ENCODE data around the gene ERFL. TPM values are rescaled to one million over a fixed set of nuclear protein-coding genes. Genes with fewer than 3 reads are reported as not detected.

Gene ERFL
- total and polyA plus RNA-seq, 2 donors (not counting 1 experiment from before 2014, with no cell fraction given) = 2.3 to 5.5 TPM

DNA sequence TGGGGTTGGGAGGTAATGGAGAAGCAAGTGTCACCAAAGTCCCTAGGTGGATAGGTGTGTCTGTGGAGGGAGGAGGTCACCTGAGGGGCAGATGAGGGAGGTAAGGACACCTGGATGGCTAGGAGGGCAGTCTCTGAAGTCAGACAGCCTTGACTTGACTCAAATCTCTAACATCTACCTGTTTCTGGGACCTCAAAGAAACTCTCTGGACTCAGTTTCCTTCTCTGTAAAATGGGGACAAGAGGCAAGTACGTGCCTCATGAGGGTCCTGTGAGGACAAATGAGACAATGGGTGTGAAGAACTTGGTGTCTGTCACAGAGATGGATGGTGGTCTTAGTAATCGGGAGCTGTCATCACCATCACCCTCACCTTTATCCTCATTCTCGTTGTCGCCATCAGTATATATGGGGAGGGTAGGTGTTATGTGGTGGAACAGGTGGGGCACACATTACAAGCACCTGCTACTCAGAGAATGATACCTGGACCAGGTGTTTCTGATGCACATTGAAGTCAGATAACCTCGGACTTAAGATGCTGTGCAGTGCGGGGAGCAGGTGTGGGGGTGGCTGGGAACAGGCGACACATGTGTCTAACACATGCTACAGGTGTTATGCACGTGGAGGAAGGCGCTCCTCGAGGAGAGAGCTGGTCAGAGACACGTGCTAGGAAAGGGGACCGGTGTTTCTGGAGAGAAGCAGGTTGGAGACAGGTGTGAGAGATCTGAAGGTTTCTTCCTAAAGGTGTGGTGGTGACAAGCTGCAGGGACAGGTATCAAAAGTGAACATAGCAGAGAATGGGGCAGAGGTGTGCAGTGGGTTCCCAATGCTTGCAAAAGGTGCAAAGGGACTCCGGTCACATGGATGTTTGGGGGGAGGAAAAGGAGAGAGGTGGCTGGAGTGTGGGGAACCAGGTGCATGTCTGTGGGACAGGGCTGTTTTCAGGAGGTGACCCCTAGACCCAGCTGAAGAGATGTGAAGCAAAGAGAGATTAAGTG, 3.8 kb downstream of the ERFL start:
- Mint-ChIP-seq H3K27me3 (peaks cover 20% of the 10 kb centered on the region), H3K4me3 (peak overlapping the region; percentile 20), H3K4me1 (peaks cover 30% of the 10 kb centered on the region), H3K27ac (no peak overlapping the region), H3K9me3 (ENCODE audit: insufficient read depth) (no peaks in the 10 kb centered on the region)
- H3K27ac ChIP-seq (ENCODE audit: low read length in 2 of 2) = no peak overlapping the region
- H3K4me3 ChIP-seq (ENCODE audit: control extremely low read depth in 1 of 5, extremely low read depth in 1 of 5, insufficient read depth in 1 of 5, low read depth in 2 of 5, low read length in 4 of 5) = no peak overlapping the region
- DNase-seq (peak; percentile 22), ATAC-seq (ENCODE audit: low read depth) (no peak)
- H3K36me3 ChIP-seq (replicated peaks in 1 of 2; ENCODE audit: control extremely low read depth in 1 of 2, control insufficient read depth in 1 of 2, extremely low read depth in 1 of 2, insufficient read depth in 2 of 2, low read length in 1 of 2) = no peaks in the 10 kb centered on the region
- H3K9ac ChIP-seq (ENCODE audit: low read length) = no peak overlapping the region
- ChIA-PET POLR2A (interaction anchor here (1.0 kb wide), 1 partner anchor 20 kb away, joined by 3 read pairs; no protein-coding TSS in a partner anchor), CTCF (interaction anchor here (1.3 kb wide), 1 partner anchor 52 kb away, joined by 4 read pairs; no protein-coding TSS in a partner anchor)
- peaks cover 0 to 40% (median 17%) of the 10 kb centered on the region in 4 experiments for H3K27me3 ChIP-seq (replicated peaks in 1 of 4; ENCODE audit: control extremely low read depth in 1 of 4, control insufficient read depth in 3 of 4, insufficient read depth in 4 of 4, low read length in 3 of 4)
- intact Hi-C loops (cut with micrococcal nuclease) = no loop called here
- peaks cover 58 to 62% of the 10 kb centered on the region in 2 donors for H3K4me1 ChIP-seq (ENCODE audit: control insufficient read depth in 2 of 2, insufficient read depth in 2 of 2, low read length in 2 of 2)
- 66% methylated on average over 9 of the region's 13 CpGs for WGBS (ENCODE audit: insufficient coverage)
- no peak overlapping the region for H2AFZ ChIP-seq (ENCODE audit: insufficient read depth, low read depth, low read length, poor library complexity, severe bottlenecking)
- peaks cover 0 to 14% (median 0%) of the 10 kb centered on the region in 3 donors for H3K9me3 ChIP-seq (ENCODE audit: control extremely low read depth in 1 of 3, control insufficient read depth in 2 of 3, insufficient read depth in 1 of 3, low read length in 2 of 3)
- H4K20me1 ChIP-seq (ENCODE audit: control insufficient read depth, insufficient read depth, low read length, poor library complexity, severe bottlenecking) = no peaks in the 10 kb centered on the region
- TF ChIP-seq, protein P1, sequence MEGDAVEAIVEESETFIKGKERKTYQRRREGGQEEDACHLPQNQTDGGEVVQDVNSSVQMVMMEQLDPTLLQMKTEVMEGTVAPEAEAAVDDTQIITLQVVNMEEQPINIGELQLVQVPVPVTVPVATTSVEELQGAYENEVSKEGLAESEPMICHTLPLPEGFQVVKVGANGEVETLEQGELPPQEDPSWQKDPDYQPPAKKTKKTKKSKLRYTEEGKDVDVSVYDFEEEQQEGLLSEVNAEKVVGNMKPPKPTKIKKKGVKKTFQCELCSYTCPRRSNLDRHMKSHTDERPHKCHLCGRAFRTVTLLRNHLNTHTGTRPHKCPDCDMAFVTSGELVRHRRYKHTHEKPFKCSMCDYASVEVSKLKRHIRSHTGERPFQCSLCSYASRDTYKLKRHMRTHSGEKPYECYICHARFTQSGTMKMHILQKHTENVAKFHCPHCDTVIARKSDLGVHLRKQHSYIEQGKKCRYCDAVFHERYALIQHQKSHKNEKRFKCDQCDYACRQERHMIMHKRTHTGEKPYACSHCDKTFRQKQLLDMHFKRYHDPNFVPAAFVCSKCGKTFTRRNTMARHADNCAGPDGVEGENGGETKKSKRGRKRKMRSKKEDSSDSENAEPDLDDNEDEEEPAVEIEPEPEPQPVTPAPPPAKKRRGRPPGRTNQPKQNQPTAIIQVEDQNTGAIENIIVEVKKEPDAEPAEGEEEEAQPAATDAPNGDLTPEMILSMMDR (IDR thresholded peaks at IDR 0.05) = no peak
- TF ChIP-seq EZH2 (IDR thresholded peaks at IDR 0.05; ENCODE audit: borderline replicate concordance, insufficient read depth, low read depth, low read length, poor library complexity, severe bottlenecking) = no peak
- peaks cover 10% of the 10 kb centered on the region for H3K79me2 ChIP-seq (ENCODE audit: control insufficient read depth, insufficient read depth, low read length)
- no peak overlapping the region for H3K4me2 ChIP-seq (replicated peaks; ENCODE audit: low read depth, low read length, poor library complexity, severe bottlenecking)
